ENCODE measurements around the gene FRMPD2.

GRCh38 chr10:48224296-48224695 is 50.2 kb downstream of the FRMPD2 start:
- TF ChIP-seq POLR2A (IDR thresholded peaks at IDR 0.05; ENCODE audit: low read depth, low read length) (no peak), CTCF (IDR thresholded peaks at IDR 0.05; ENCODE audit: extremely low read depth in 1 of 2, insufficient read depth in 1 of 2, low read depth in 1 of 2, low read length in 2 of 2) (no peak), EZH2 (IDR thresholded peaks at IDR 0.05; ENCODE audit: borderline replicate concordance, low read depth, low read length, severe bottlenecking) (no peak), FOS (IDR thresholded peaks at IDR 0.05; ENCODE audit: borderline replicate concordance, insufficient read depth, low read length) (no peak), POLR2AphosphoS5 (IDR thresholded peaks at IDR 0.05; ENCODE audit: insufficient read depth, low read depth, low read length) (no peak), MYC (IDR thresholded peaks at IDR 0.05; ENCODE audit: low read depth, low read length) (no peak), JUN (IDR thresholded peaks at IDR 0.05; ENCODE audit: borderline replicate concordance, insufficient read depth, insufficient read length, low read depth) (no peak), MAX (IDR thresholded peaks at IDR 0.05; ENCODE audit: insufficient read depth, insufficient read length) (no peak)

Data from endothelial cell of umbilical vein (primary cell).